Embryonic facial prominence (tissue), 1 donor: ENCODE data around the gene SEMA4D.

Source experiments
- DNase-seq: peaks from one replicate; pipeline ENCODE4 v3.0.0-alpha.2; 2016; ENCODE audit errors: extremely low spot score

The SEMA4D gene

GRCh38 chr9:89315482-89315881, 182.4 kb downstream of the SEMA4D start:
- no peak for DNase-seq

DNA sequence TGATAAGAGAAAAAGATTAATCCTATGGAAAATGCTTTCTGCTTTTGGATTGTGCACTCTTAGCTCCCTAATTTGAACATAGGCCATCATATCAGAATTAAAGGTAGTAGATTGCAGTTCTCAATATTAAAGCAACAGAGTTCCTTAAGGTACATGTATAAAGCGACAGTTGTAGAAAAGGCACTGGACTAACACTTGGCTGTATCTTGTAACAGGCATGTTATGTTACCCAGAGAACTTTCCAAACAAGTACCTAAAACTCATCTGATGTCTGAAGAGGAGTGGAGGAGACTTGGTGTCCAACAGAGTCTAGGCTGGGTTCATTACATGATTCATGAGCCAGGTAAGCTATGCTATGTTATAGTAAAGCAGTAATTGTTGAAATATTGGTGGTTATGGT, 183.0 kb downstream of the SEMA4D start:
- DNase-seq, result no peak

- no peak for DNase-seq
Measured at GRCh38 chr9:89313842-89314241, 184.1 kb downstream of the SEMA4D start.

DNA sequence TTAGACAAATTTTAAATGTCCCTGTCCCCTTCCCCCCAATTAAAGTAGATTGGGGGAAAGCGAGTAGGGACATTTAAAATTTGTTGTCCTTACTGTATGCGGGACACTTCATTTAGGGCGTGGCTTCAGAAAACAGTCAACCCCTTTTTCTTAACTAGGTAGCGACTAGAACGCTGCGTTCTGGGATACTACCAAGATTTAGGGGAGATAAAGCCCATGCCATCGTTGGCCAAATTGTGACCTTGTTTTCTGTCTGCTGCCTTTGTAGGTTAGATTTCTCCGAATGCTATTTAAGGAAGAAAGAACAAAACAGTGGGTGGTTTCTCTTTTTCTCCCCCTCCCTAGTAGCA, 185.7 kb downstream of the SEMA4D start:
- no peak for DNase-seq

GRCh38 chr9:89311346-89312221, 186.3 kb downstream of the SEMA4D start:
- no peak for DNase-seq
